K562 (cell line): ENCODE measurements around the gene B3GALNT2. TPM values are rescaled to one million over a fixed set of nuclear protein-coding genes. Genes with fewer than 3 reads are reported as not detected.

Experiments used
- ARID2 ChIP-seq: fragments of 450-650 bp; IDR thresholded peaks from 2 replicates; pipeline ENCODE4 v1.6.1; 2017; ENCODE audit warnings: antibody characterized with exemption, mild to moderate bottlenecking
- ARID3A ChIP-seq: IDR thresholded peaks from 2 replicates; pipeline ENCODE4 v1.6.1; 2012; ENCODE audit warnings: low read depth, low read length, improper control_type of control experiment, borderline replicate concordance
- C11orf30 ChIP-seq: fragments of 450-650 bp; IDR thresholded peaks from 2 replicates; pipeline ENCODE4 v1.6.1; 2016; ENCODE audit warnings: low read depth, mild to moderate bottlenecking
- DIDO1 ChIP-seq: fragments of 450-650 bp; IDR thresholded peaks from 2 replicates; pipeline ENCODE4 v1.6.1; 2016; ENCODE audit warnings: low read depth, missing biosample characterization, missing genetic modification characterization
- FOXA3 ChIP-seq, 2 experiments: fragments of 450-650 bp in 1 of 2; sonication (generic) in 1 of 2; formaldehyde crosslinking; IDR thresholded peaks in 1 of 2; conservative IDR thresholded peaks in 1 of 2; 2 replicates each; pipeline versions ENCODE4 v1.4.0 to v1.8.0; 2020 to 2022; ENCODE audit warnings: mild to moderate bottlenecking in 2 of 2, missing genetic modification reagents in 1 of 2
- FOXJ3 ChIP-seq: sonication (generic); formaldehyde crosslinking; IDR thresholded peaks from 2 replicates; pipeline ENCODE4 v1.4.0; 2020; ENCODE audit warnings: mild to moderate bottlenecking, missing genetic modification reagents
- GATAD2A ChIP-seq: fragments of 450-650 bp; IDR thresholded peaks from 2 replicates; pipeline ENCODE4 v1.6.1; 2017
- JUND ChIP-seq, 2 experiments: IDR thresholded peaks; 2 replicates in 1 of 2; 3 replicates in 1 of 2; pipeline ENCODE4 v1.6.1; 2011; ENCODE audit warnings: borderline replicate concordance in 2 of 2, low read depth in 2 of 2, low read length in 2 of 2, improper control_type of control experiment in 1 of 2, missing biosample characterization in 1 of 2, missing genetic modification characterization in 1 of 2, missing genetic modification reagents in 1 of 2
- KDM2B ChIP-seq: fragments of 250-450 bp; sonication (Bioruptor Pico); IDR thresholded peaks from 2 replicates; pipeline ENCODE4 v1.8.0; 2021; ENCODE audit warnings: mild to moderate bottlenecking, moderate library complexity
- MEIS2 ChIP-seq: fragments of 450-650 bp; IDR thresholded peaks from 2 replicates; pipeline ENCODE4 v1.6.1; 2014; ENCODE audit warnings: mild to moderate bottlenecking; ENCODE audit not compliant: partially characterized antibody
- NR4A1 ChIP-seq, 2 experiments: fragments of 250-450 bp in 1 of 2; fragments of 450-650 bp in 1 of 2; sonication (Bioruptor Pico) in 1 of 2; IDR thresholded peaks; 2 replicates each; pipeline versions ENCODE4 v1.4.0 to v1.6.1; 2016 to 2020; ENCODE audit warnings: mild to moderate bottlenecking in 2 of 2, missing compliant biosample characterization in 1 of 2, missing genetic modification characterization in 1 of 2, moderate library complexity in 1 of 2
- RNF2 ChIP-seq: sonication (generic); IDR thresholded peaks from 2 replicates; pipeline ENCODE4 v1.6.1; 2016
- TCFL5 ChIP-seq: fragments of 250-450 bp; sonication (Bioruptor Pico); conservative IDR thresholded peaks from 2 replicates; pipeline ENCODE4 v1.6.1; 2021; ENCODE audit warnings: mild to moderate bottlenecking, moderate library complexity, matching md5 sums
- TEAD1 ChIP-seq, 2 experiments: fragments of 450-650 bp in 1 of 2; sonication (generic) in 1 of 2; formaldehyde crosslinking; IDR thresholded peaks; 2 replicates each; pipeline versions ENCODE4 v1.4.0 to v1.8.0; 2020 to 2022; ENCODE audit warnings: mild to moderate bottlenecking in 2 of 2, missing genetic modification reagents in 1 of 2
- ZFX ChIP-seq: sonication (generic); formaldehyde crosslinking; IDR thresholded peaks from 2 replicates; pipeline ENCODE4 v1.8.0; 2022; ENCODE audit warnings: mild to moderate bottlenecking, missing genetic modification reagents, moderate library complexity
- ZNF384 ChIP-seq: IDR thresholded peaks from 2 replicates; pipeline ENCODE4 v1.6.1; 2012; ENCODE audit warnings: low read depth, low read length, improper control_type of control experiment
- ZNF655 ChIP-seq: fragments of 250-450 bp; sonication (Bioruptor Pico); IDR thresholded peaks from 2 replicates; pipeline ENCODE4 v1.5.0; 2021
- ZNF77 ChIP-seq: fragments of 250-450 bp; sonication (Bioruptor Pico); IDR thresholded peaks from 2 replicates; pipeline ENCODE4 v1.5.0; 2020
- polyA plus RNA-seq, 8 experiments: library from polyadenylated mRNA; depleted of rRNA in 4 of 8; stranded (reverse) in 5 of 8; unstranded in 3 of 8; fragments of >200 nt; fragmentation: Nextera tagmentation in 2 of 8; fragmentation: Illumina TruSeq in 1 of 8; extraction: Ambion mirVana in 2 of 8; extraction: Trizol in 1 of 8; gene quantifications; 2 replicates each; pipeline versions ENCODE4 v1.2.1 to v1.2.3, GENCODE V29; 2011 to 2014; ENCODE audit warnings: inconsistent platforms in 1 of 8, missing spikeins in 1 of 8
- total RNA-seq, 7 experiments: library from RNA; depleted of rRNA in 6 of 7; stranded (reverse); fragments of >200 nt in 6 of 7; fragmentation: Illumina TruSeq in 2 of 7; extraction: Trizol in 2 of 7; gene quantifications; 2 replicates each; pipeline versions ENCODE4 v1.2.1 to v1.2.3, GENCODE V29; 2011 to 2021; ENCODE audit warnings: low replicate concordance in 1 of 7
- TF ChIP-seq, protein P1 (sequence below): fragments of 450-650 bp; formaldehyde crosslinking; IDR thresholded peaks from 2 replicates; pipeline ENCODE4 v1.4.0; 2020; ENCODE audit warnings: mild to moderate bottlenecking, mixed read lengths
- TF ChIP-seq, protein P2 (sequence below): fragments of 250-450 bp; sonication (Bioruptor Pico); IDR thresholded peaks from 2 replicates; pipeline ENCODE4 v1.5.0; 2020; ENCODE audit warnings: mild to moderate bottlenecking, borderline replicate concordance

Gene B3GALNT2
- total and polyA plus RNA-seq, 9 of the 15 experiments (the other 6 are each of a cell fraction or from before 2014, with no cell fraction given), result 2.0 to 31.7 (median 22.9) TPM

DNA sequence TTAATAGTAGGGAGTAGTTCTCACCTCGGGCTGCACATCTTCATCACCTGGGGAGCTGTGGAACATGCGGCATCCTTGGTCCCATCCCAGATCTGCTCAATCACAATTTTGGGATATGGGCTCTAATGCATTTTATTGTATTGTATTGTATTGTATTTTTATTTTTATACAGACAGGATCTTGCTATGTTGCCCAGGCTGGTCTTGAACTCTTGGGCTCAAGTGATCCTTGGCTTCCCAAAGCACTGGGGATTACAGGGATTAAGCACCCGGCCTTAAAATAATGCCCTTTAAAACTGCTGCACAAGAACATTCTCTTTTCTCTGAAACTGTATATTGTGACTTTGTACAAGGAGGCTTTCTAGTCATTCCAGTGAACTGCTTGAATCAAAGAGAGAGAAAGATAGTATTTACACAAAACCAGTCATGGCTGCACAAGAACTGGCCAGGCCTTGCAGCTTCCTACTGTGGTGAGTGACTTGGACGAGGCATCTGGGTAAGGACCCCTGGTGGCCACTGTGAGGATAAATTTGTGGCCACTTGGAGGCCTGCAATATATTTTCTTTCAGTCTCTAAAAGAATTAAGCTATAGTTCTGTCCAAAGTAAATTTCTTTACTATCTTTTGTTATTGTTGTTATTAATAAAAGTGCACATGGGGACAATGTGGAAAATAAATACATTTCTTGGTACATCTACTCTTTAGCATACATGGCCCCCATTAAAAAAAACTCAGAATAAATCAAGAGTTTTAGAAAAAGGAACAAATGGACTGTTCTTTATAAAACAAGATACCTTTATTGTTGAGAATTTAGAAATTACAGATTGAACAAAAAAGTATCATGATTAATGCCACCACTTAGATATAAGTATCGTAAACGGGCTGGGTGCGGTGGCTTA, 89.0 kb downstream of the B3GALNT2 start (continued):
- TF ChIP-seq, protein P1, sequence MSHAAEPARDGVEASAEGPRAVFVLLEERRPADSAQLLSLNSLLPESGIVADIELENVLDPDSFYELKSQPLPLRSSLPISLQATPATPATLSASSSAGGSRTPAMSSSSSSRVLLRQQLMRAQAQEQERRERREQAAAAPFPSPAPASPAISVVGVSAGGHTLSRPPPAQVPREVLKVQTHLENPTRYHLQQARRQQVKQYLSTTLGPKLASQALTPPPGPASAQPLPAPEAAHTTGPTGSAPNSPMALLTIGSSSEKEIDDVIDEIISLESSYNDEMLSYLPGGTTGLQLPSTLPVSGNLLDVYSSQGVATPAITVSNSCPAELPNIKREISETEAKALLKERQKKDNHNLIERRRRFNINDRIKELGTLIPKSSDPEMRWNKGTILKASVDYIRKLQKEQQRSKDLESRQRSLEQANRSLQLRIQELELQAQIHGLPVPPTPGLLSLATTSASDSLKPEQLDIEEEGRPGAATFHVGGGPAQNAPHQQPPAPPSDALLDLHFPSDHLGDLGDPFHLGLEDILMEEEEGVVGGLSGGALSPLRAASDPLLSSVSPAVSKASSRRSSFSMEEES (CRISPR knock-in tag), result no peak
- TF ChIP-seq ARID2 (no peak), RNF2 (no peak), ZNF384 (no peak), JUND (IDR thresholded peaks at IDR 0.05; ENCODE audit: borderline replicate concordance, low read depth, low read length) (peak; percentile 52; the same call in 1 of the 2 replicates), JUND (tag; IDR thresholded peaks at IDR 0.05; ENCODE audit: borderline replicate concordance, low read depth, low read length) (no peak; the same call in 2 of the 3 replicates), MEIS2 (no peak), C11orf30 (no peak), FOXJ3 (CRISPR knock-in tag) (no peak), DIDO1 (tag) (no peak), FOXA3 (CRISPR knock-in tag; conservative IDR thresholded peaks at IDR 0.05 in 1 of 2, IDR thresholded peaks at IDR 0.05 in 1 of 2) (0 out of 4 replicates have a peak, but pooled peaks of 1 of the 2 experiments have one; percentile 9), TCFL5 (CRISPR knock-in tag) (no peak), KDM2B (CRISPR knock-in tag) (no peak), NR4A1 (CRISPR knock-in tag; IDR thresholded peaks at IDR 0.05) (no peak), NR4A1 (tag; IDR thresholded peaks at IDR 0.05) (no peak), ZFX (CRISPR knock-in tag) (no peak; the same call in none of the 2 replicates), ZNF77 (no peak), GATAD2A (no peak), ARID3A (no peak), ZNF655 (no peak), TEAD1 (CRISPR knock-in tag; IDR thresholded peaks at IDR 0.05) (0 out of 4 replicates have a peak, but pooled peaks of 1 of the 2 experiments have one; percentile 16)
- TF ChIP-seq, protein P2, sequence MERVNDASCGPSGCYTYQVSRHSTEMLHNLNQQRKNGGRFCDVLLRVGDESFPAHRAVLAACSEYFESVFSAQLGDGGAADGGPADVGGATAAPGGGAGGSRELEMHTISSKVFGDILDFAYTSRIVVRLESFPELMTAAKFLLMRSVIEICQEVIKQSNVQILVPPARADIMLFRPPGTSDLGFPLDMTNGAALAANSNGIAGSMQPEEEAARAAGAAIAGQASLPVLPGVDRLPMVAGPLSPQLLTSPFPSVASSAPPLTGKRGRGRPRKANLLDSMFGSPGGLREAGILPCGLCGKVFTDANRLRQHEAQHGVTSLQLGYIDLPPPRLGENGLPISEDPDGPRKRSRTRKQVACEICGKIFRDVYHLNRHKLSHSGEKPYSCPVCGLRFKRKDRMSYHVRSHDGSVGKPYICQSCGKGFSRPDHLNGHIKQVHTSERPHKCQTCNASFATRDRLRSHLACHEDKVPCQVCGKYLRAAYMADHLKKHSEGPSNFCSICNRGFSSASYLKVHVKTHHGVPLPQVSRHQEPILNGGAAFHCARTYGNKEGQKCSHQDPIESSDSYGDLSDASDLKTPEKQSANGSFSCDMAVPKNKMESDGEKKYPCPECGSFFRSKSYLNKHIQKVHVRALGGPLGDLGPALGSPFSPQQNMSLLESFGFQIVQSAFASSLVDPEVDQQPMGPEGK, result no peak
